ENCODE measurements around the gene CCDC47.
"Not testable (repeated sequence)": the region's sequence is repeated elsewhere in the genome, so short reads cannot be mapped to it uniquely, and the experiment has no call there.

CCDC47 gene, protein sequence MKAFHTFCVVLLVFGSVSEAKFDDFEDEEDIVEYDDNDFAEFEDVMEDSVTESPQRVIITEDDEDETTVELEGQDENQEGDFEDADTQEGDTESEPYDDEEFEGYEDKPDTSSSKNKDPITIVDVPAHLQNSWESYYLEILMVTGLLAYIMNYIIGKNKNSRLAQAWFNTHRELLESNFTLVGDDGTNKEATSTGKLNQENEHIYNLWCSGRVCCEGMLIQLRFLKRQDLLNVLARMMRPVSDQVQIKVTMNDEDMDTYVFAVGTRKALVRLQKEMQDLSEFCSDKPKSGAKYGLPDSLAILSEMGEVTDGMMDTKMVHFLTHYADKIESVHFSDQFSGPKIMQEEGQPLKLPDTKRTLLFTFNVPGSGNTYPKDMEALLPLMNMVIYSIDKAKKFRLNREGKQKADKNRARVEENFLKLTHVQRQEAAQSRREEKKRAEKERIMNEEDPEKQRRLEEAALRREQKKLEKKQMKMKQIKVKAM
- total RNA-seq: 39.5 to 52.2 (median 50.7) reads per million in 4 donors

DNA sequence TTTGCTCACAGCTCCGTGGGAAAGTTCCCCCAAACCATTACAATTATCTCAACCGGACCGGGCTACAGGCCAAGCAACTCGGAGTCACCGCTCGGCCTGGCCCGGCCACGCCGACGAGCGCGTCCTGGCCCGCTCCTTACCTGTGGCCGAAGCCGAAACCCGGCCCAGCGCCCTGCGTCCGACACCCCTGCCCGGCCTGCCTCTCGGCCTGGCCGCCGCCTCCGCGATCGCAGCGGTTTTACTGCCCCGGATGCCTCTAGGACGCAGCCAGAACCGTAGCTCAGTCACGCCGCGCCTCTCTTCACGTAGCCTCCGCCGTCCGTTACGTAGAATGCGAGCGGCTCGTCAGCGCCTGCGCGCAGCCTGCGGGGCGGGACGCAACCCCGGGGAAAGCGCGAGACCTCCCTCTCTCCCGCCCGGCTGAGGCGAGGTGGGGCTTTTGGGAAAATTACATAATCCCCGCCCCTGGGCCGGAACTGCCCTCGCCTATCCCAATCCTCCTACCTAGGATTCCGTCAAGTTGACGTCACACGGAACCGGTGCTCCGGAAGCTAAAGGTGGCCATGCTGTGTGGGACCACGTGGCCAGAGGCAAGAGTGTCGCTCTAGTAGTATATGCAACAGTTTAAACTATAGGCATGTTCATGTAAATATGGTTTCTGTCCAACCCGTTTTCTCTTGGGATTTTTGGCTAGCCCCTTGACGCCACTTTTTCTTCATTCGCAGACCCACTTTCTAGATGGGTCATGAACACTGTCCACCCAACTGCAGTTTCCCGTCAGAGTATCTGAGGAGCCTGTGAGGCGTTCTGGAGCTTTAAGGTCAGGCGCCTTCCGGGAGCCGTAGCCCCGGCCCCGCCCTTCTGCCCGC is at the start of gene CCDC47:
CCDC47 (minus strand) TSS at position 326 of the 869 bp plus-strand sequence. CDS start 7,422 bp downstream, outside the sequence.
- DNase-seq: peak; percentile 97 to 99 (median 98)

DNA sequence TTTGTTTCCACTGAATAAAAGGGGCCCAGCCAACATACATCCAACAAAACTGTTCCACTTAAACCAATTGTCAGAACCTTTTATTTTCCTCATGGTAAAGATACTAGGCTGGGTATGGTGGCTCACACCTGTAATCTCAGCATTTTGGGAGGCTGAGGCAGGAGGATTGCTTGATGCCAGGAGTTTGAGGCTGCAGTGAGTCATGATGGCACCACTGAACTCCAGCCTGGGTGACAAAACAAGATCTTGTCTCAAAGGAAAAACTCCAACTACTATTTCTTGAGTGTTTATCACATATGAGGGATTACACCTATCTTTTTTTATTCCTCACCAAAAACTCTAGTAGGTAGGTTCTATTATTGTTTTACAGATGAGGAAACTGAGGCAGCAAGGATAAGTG is 49.1 kb upstream of the CCDC47 start:
- no peak for DNase-seq

GRCh38 chr17:63821804-63822203 is 48.4 kb upstream of the CCDC47 start:
- DNase-seq: no peak

DNA sequence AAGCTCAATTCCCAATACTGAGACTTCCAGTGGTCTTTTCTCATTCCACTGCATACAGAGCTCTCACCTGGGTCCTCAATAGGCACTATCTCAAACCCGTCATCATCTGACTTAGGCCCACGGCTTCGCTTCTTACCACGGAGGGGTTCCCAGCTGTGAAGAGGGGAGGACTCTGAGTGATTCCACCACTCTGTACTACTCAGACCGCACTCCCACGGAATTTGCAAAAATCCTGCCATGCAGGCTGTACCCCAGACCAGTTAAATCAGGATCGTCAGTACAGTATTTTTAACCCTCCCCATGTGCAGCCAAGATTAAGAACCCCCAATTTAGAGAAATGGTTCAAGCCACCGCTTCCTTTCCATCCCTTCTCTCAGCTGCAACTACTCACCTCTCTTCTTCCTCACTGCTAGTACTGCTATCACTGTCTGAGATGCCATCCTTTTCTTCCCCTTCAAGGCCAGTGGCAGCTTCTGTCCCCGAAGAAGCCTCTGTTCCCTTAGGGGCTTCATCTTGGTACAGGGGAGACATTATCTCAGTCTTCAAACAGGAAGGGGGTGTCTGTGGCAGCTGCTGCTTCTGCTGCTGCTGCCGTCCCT is 47.7 kb upstream of the CCDC47 start:
- DNase-seq: no peak

- DNase-seq: peak in 1 of 5 donors; percentile 52
Measured at GRCh38 chr17:63819585-63820537, 46.5 kb upstream of the CCDC47 start.

- no peak for DNase-seq
Measured at GRCh38 chr17:63819131-63819530, 45.7 kb upstream of the CCDC47 start.

DNA sequence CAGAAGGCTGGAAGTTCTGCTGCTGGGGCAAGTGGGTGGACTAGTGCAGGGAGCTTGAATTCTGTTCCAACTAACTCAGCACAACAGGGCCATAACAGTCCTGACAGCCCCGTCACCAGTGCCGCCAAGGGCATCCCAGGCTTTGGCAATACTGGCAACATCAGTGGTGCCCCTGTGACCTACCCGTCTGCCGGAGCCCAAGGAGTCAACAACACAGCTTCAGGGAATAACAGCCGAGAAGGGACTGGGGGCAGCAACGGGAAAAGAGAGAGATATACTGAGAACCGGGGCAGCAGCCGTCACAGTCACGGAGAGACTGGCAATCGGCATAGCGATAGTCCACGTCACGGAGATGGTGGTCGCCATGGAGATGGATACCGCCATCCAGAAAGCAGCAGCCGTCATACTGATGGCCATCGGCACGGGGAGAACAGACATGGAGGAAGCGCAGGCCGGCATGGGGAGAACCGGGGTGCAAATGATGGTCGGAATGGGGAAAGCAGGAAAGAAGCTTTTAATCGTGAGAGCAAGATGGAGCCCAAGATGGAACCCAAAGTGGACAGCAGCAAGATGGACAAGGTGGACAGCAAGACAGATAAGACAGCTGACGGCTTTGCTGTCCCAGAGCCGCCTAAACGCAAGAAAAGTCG is 44.5 kb upstream of the CCDC47 start:
- no peak for DNase-seq

DNA sequence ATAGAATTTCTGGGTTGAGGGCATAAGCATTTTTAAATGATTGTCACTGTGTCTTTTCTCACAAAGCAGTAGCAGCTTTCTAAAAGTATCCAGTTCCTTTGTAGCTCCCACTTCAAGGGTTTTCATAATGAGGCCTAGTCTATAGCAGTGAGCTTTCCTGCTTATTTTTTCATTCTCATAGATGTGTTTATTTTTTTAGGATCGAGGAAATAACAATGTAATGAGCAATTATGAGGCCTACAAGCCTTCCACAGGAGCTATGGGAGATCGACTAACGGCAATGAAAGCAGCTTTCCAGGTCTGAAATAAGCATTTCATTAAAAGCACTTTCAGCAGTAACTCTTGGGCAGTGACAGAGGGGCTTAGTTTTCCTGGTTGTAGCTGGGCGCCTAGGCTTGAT is 43.3 kb upstream of the CCDC47 start:
- DNase-seq: no peak

DNA sequence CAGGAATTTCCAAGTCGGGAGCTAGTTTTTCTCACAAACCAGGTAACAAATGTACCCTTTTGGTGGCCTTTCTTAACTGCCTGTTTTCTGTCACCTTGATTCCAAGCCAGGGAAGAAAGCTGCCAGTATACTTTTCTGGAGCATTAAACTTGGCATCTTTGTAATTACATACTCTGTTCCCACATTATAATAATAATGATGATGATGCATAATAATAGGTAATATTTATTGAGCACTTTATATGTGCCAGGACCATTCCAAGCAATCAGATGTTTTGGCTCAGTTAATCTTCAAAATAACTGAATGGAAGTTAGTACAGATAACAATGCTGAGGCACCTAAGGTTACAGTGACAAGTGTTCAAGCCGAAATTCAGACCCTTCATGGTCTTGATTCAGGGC is 42.7 kb upstream of the CCDC47 start:
- DNase-seq: no peak

GRCh38 chr17:63809970-63810369 is 36.6 kb upstream of the CCDC47 start:
- DNase-seq: no peak

GRCh38 chr17:63805591-63805990 is 32.2 kb upstream of the CCDC47 start:
- DNase-seq: no peak

DNA sequence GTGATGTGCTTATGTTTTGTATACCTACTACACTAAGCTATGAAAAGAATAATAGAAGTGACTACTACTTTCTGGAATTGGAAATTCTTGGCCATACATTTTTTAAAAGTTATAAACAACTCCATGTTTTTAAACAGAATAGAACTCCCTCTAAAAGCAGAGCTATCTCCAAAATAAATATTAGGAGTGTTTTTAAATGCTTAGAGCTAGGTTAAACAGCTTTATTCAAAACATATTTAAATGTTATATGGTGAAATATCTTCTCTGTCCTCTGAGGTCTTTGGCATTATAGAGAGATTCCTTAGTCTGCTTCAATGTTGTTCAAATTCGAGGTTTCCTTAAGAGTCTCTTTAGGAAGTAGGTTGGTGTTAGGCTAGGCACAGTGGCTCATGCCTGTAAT is 30.9 kb upstream of the CCDC47 start:
- no peak for DNase-seq

- no peak for DNase-seq
Measured at GRCh38 chr17:63800783-63801182, 27.4 kb upstream of the CCDC47 start.

DNA sequence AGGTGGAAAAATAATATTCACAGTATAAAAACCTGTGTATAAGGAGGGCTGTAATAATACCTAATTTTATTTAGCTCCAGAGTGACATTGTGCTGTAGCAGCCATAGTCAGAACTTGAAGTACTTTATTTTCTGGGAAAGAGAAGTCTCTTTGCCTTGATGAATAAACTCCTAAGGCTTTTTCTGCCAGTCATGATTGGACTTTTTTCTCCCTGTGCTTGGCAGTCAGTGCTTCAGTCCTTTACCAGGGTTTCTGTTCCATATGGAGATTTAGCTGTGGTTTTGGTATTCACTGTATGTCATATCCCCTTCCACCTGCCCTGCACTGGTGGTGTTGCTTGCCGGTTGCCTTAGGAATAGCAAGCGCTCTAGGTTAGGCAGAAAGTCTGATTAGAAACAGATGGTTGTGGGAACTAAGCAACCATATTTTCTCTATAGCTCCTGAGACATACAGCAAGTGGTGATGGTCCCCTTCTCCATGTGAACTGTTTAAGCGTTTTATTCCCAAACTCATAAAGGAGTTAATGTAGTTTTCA is 25.2 kb upstream of the CCDC47 start:
- DNase-seq: no peak

DNA sequence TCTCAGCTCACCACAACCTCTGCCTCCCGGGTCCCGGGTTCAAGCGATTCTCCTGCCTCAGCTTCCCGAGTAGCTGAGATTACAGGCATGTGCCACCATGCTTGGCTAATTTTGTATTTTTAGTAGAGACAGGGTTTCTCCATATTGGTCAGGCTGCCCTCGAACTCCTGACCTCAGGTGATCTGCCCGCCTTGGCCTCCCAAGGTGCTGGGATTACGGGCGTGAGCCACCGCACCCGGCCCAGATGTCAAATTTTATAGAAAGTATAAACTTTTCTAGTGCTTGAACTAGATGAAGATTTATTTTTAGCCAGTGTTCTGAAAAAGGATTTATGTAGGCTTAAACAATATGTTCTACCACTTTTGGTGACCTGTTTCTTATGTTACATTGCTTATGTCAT is 23.0 kb upstream of the CCDC47 start:
- not testable (repeated sequence) for DNase-seq

- DNase-seq: no peak
Measured at GRCh38 chr17:63792055-63792729, 18.8 kb upstream of the CCDC47 start.

GRCh38 chr17:63790057-63790456 is 16.7 kb upstream of the CCDC47 start:
- DNase-seq: no peak

GRCh38 chr17:63786971-63787711 is 13.7 kb upstream of the CCDC47 start:
- no peak for DNase-seq

GRCh38 chr17:63786117-63786516 is 12.7 kb upstream of the CCDC47 start:
- DNase-seq: no peak

- DNase-seq: no peak
Measured at GRCh38 chr17:63785556-63785955, 12.2 kb upstream of the CCDC47 start.
